Esophagus mucosa (tissue), 1 donor: Measurements from ENCODE around the gene STXBP6. TPM values are rescaled to one million over a fixed set of nuclear protein-coding genes. Genes with fewer than 3 reads are reported as not detected.
"Not testable (repeated sequence)": the region's sequence is repeated elsewhere in the genome, so short reads cannot be mapped to it uniquely, and the experiment has no call there.

Source experiments
- ATAC-seq: fragments of 200-7000 bp; cut with Tn5 transposase; one replicate; pipeline ENCODE4 v1.9.1; 2020
- total RNA-seq: library from RNA; stranded (reverse); gene quantifications from one replicate; pipeline ENCODE4 v1.2.4, GENCODE V29; 2023
- donor health status: DM: yes; HTN: yes; CAD: no.

STXBP6 gene
- total RNA-seq, 1 donor from 2014 or later, result 0.56 TPM

GRCh38 chr14:24954037-24954699 is 95.8 kb downstream of the STXBP6 start:
- ATAC-seq, result no peak

GRCh38 chr14:24952851-24953666 is 96.9 kb downstream of the STXBP6 start:
- no peak for ATAC-seq

- ATAC-seq, result no peak
Observed at GRCh38 chr14:24948261-24948847, 101.6 kb downstream of the STXBP6 start.

GRCh38 chr14:24947131-24947530 is 102.8 kb downstream of the STXBP6 start:
- no peak for ATAC-seq

- no peak for ATAC-seq
Observed at GRCh38 chr14:24944800-24945199, 105.1 kb downstream of the STXBP6 start.

GRCh38 chr14:24943024-24943423 is 106.9 kb downstream of the STXBP6 start:
- ATAC-seq, result no peak

- no peak for ATAC-seq
Observed at GRCh38 chr14:24941719-24942118, 108.2 kb downstream of the STXBP6 start.

GRCh38 chr14:24940213-24940783 is 109.6 kb downstream of the STXBP6 start:
- ATAC-seq, result no peak

- ATAC-seq, result no peak
Observed at GRCh38 chr14:24938593-24938992, 111.4 kb downstream of the STXBP6 start.

- ATAC-seq, result no peak
Observed at GRCh38 chr14:24937300-24937699, 112.6 kb downstream of the STXBP6 start.

- not testable (repeated sequence) for ATAC-seq
Observed at GRCh38 chr14:24936773-24937172, 113.2 kb downstream of the STXBP6 start.

GRCh38 chr14:24935796-24936195 is 114.2 kb downstream of the STXBP6 start:
- ATAC-seq, result no peak

- no peak for ATAC-seq
Observed at GRCh38 chr14:24928386-24928900, 121.5 kb downstream of the STXBP6 start.

- ATAC-seq, result no peak
Observed at GRCh38 chr14:24927809-24928208, 122.1 kb downstream of the STXBP6 start.

GRCh38 chr14:24925771-24926374 is 124.1 kb downstream of the STXBP6 start:
- no peak for ATAC-seq

- ATAC-seq, result no peak
Observed at GRCh38 chr14:24924544-24924943, 125.4 kb downstream of the STXBP6 start.

- ATAC-seq, result no peak
Observed at GRCh38 chr14:24921903-24922302, 128.0 kb downstream of the STXBP6 start.

- no peak for ATAC-seq
Observed at GRCh38 chr14:24920265-24921075, 129.5 kb downstream of the STXBP6 start.

- ATAC-seq, result no peak
Observed at GRCh38 chr14:24918822-24919221, 131.1 kb downstream of the STXBP6 start.

- no peak for ATAC-seq
Observed at GRCh38 chr14:24915958-24916595, 133.9 kb downstream of the STXBP6 start.

GRCh38 chr14:24915403-24915921 is 134.5 kb downstream of the STXBP6 start:
- ATAC-seq, result no peak
